Smooth muscle cell (in vitro differentiated cells): Measurements from ENCODE around the gene DLG4. TPM values are rescaled to one million over a fixed set of nuclear protein-coding genes. Genes with fewer than 3 reads are reported as not detected.

Experiments used
- DNase-seq: peaks from one replicate; lab custom pipeline; 2025; ENCODE audit not compliant: unreplicated experiment; lab: John Stamatoyannopoulos, UW
- H2AFZ ChIP-seq: fragments of 200-600 bp; sonication (generic); 2 replicates; pipeline ENCODE4 v1.6.0; 2016; ENCODE audit warnings: antibody characterized with exemption, low read depth, mild to moderate bottlenecking
- H3F3A ChIP-seq: fragments of 200-600 bp; sonication (generic); 2 replicates; pipeline ENCODE4 v1.6.0; 2017; ENCODE audit warnings: antibody characterized with exemption, low read depth
- H3K27ac ChIP-seq: fragments of 200-600 bp; sonication (generic); 2 replicates; pipeline ENCODE4 v1.5.1; 2016; ENCODE audit warnings: low read depth, mild to moderate bottlenecking
- H3K27me3 ChIP-seq: fragments of 200-600 bp; sonication (generic); 2 replicates; pipeline ENCODE4 v1.6.1; 2016; ENCODE audit warnings: low read depth, mild to moderate bottlenecking
- H3K36me3 ChIP-seq: fragments of 200-600 bp; sonication (generic); 2 replicates; pipeline ENCODE4 v1.5.1; 2016; ENCODE audit warnings: low read depth
- H3K4me1 ChIP-seq: fragments of 200-600 bp; sonication (generic); 2 replicates; pipeline ENCODE4 v1.5.1; 2016; ENCODE audit warnings: low read depth
- H3K4me2 ChIP-seq: fragments of 200-600 bp; sonication (generic); 2 replicates; pipeline ENCODE4 v1.6.0; 2016; ENCODE audit warnings: mild to moderate bottlenecking
- H3K4me3 ChIP-seq: fragments of 200-600 bp; sonication (generic); 2 replicates; pipeline ENCODE4 v1.5.1; 2016; ENCODE audit warnings: mild to moderate bottlenecking
- H3K79me2 ChIP-seq: fragments of 200-600 bp; sonication (generic); 2 replicates; pipeline ENCODE4 v1.6.0; 2016; ENCODE audit warnings: low read depth, mild to moderate bottlenecking
- H3K9ac ChIP-seq: fragments of 200-600 bp; sonication (generic); 2 replicates; pipeline ENCODE4 v1.6.0; 2016; ENCODE audit warnings: low read depth
- H3K9me3 ChIP-seq: fragments of 200-600 bp; sonication (generic); replicated peaks from 2 replicates; pipeline ENCODE4 v1.5.1; 2016; ENCODE audit warnings: low read depth
- H4K20me1 ChIP-seq: fragments of 200-600 bp; sonication (generic); 2 replicates; pipeline ENCODE4 v1.6.0; 2016; ENCODE audit warnings: low read depth
- CTCF ChIP-seq: fragments of 200-600 bp; sonication (generic); IDR thresholded peaks from 2 replicates; pipeline ENCODE4 v1.5.1; 2017; ENCODE audit warnings: borderline replicate concordance, mild to moderate bottlenecking, antibody characterized with exemption; ENCODE audit not compliant: insufficient read depth, poor library complexity, severe bottlenecking
- WGBS: methylation state at CpG from one replicate; pipeline ENCODE4 v1.1.7; 2016; ENCODE audit warnings: low lambda C conversion rate; 5-methylcytosine and 5-hydroxymethylcytosine counted together
- polyA plus RNA-seq: library from polyadenylated mRNA; unstranded; fragments of >200 nt; fragmentation: Nextera tagmentation; extraction: Ambion mirVana; gene quantifications from 2 replicates; pipeline ENCODE4 v1.2.1, GENCODE V29; 2016
- total RNA-seq: library from RNA; depleted of rRNA; stranded (reverse); fragments of >200 nt; gene quantifications from 2 replicates; pipeline ENCODE4 v1.2.3, GENCODE V29; 2014

The DLG4 gene
- total and polyA plus RNA-seq, 2 experiments from 2014 or later, result 2.3 to 9.4 TPM

- no peaks in the 10 kb centered on the region for H3K27me3 ChIP-seq
- H2AFZ ChIP-seq, result no peak overlapping the region
- no peaks in the 10 kb centered on the region for H3K36me3 ChIP-seq
- no peak for TF ChIP-seq CTCF
- peak overlapping the region; percentile 96 for H3K4me2 ChIP-seq
- peak overlapping the region; percentile 60 for H3K4me3 ChIP-seq
- peaks cover 53% of the 10 kb centered on the region for H3K4me1 ChIP-seq
- peak overlapping the region; percentile 88 for H3K27ac ChIP-seq
- H3K9me3 ChIP-seq, result no peaks in the 10 kb centered on the region
- H3K79me2 ChIP-seq, result peaks cover 45% of the 10 kb centered on the region
- WGBS, result 7% methylated on average over 9 of the region's 9 CpGs
- H3K9ac ChIP-seq, result no peak overlapping the region
- no peak for DNase-seq
- peaks cover 23% of the 10 kb centered on the region for H3F3A ChIP-seq
- peaks cover 60% of the 10 kb centered on the region for H4K20me1 ChIP-seq
Observed at GRCh38 chr17:7215136-7215638, 4.4 kb downstream of the DLG4 start.

GRCh38 chr17:7214300-7215135 is 5.1 kb downstream of the DLG4 start:
- peak; percentile 90 for DNase-seq
- Histone ChIP-seq H3K27me3 (no peaks in the 10 kb centered on the region), H2AFZ (no peak overlapping the region), H3K36me3 (no peaks in the 10 kb centered on the region), H3K4me1 (peaks cover 53% of the 10 kb centered on the region), H3K27ac (peak overlapping the region; percentile 88), H3K4me2 (peak overlapping the region; percentile 96), H3F3A (peaks cover 24% of the 10 kb centered on the region), H3K79me2 (peaks cover 51% of the 10 kb centered on the region), H3K9ac (peak overlapping the region; percentile 69), H3K9me3 (no peaks in the 10 kb centered on the region), H3K4me3 (peak overlapping the region; percentile 60), H4K20me1 (peaks cover 67% of the 10 kb centered on the region)
- TF ChIP-seq CTCF, result peak; percentile 31
- under 1% methylated on average over 37 of the region's 45 CpGs for WGBS

DNA sequence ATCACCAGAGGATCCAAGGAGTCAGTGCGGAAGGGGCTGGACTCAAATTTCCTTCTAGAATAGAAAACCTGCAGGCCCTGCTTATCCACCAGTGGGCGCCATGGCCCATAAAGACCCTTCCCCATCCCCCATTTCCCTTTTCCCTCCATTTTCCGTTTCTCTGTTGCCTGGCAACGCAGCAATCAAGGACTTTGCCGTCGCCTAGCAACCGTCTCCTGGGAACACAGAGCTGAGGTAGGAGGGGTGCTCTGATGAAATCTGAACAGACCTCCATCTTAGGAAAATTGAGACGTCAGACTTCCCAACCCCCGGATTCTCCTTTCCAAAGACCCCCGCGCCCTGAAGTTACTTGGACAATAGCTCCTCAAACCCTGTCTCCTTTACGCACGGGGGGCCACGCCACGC is 5.7 kb downstream of the DLG4 start:
- H3K36me3 ChIP-seq, result no peaks in the 10 kb centered on the region
- TF ChIP-seq CTCF, result peak; percentile 40
- peak overlapping the region; percentile 96 for H3K4me2 ChIP-seq
- H3K79me2 ChIP-seq, result peaks cover 58% of the 10 kb centered on the region
- no peak for DNase-seq
- H3K27me3 ChIP-seq, result no peaks in the 10 kb centered on the region
- peak overlapping the region; percentile 69 for H3K9ac ChIP-seq
- H3K27ac ChIP-seq, result peak overlapping the region; percentile 88
- no peaks in the 10 kb centered on the region for H3K9me3 ChIP-seq
- H3K4me1 ChIP-seq, result peaks cover 50% of the 10 kb centered on the region
- WGBS, result 5% methylated on average over 11 of the region's 15 CpGs
- H3K4me3 ChIP-seq, result peak overlapping the region; percentile 60
- H2AFZ ChIP-seq, result no peak overlapping the region
- H4K20me1 ChIP-seq, result peaks cover 73% of the 10 kb centered on the region
- H3F3A ChIP-seq, result peaks cover 21% of the 10 kb centered on the region
